HG02981 (cell line): ENCODE data around the gene TPSG1.
"Not testable (repeated sequence)": the region's sequence is repeated elsewhere in the genome, so short reads cannot be mapped to it uniquely, and the experiment has no call there.

ENCODE experiments used
- ATAC-seq: cut with Tn5 transposase; IDR thresholded peaks from one replicate; pipeline ENCODE4 v1.9.1; 2021; ENCODE audit warnings: mild to moderate bottlenecking, moderate library complexity; ENCODE audit not compliant: unreplicated experiment

TPSG1 gene

DNA sequence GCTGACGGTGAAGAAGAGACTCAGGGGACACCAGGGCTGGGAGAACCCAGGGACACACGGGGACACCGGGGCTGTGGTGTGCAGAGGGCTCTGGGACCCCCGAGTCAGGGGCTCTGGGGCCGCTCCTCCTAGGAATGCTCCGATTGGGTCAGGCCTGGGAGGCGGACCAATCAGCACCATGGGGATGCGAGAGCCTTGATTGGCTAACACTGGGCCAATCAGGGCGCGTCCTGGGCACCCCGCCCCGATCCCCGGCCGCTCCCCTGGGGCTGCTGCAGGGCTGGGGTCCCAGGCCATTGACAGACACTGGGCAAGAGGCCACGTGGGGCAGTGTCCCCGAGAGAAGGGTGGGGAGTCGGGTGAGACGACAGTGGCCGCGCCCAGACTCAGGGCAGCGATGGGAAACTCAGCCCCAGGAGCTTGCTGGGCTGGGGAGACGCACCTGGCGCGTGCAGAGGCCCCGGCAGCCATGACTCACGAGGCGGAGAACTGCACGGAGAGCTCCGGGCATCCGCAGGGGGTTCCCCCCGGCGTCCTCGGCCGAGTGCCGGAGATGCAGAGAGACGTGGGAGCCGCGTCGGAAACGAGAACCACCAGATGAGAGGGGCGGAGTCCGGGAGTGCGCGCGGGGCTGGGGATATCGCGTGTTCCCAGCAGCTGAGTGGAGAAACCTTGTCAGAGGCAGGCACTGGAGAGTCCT is 7.1 kb upstream of the TPSG1 start:
- not testable (repeated sequence) for ATAC-seq

- not testable (repeated sequence) for ATAC-seq
These were observed 6.2 kb upstream of the TPSG1 start for GRCh38 chr16:1231301-1231700.

GRCh38 chr16:1230471-1231212 is 5.6 kb upstream of the TPSG1 start:
- ATAC-seq: not testable (repeated sequence)

- ATAC-seq: not testable (repeated sequence)
These were observed 5.0 kb upstream of the TPSG1 start, which contains the start of gene TPSB2 for GRCh38 chr16:1230084-1230470. Gene TPSB2 (minus strand): TSS chr16:1230184. CDS start chr16:1229951, 233 bp downstream.

DNA sequence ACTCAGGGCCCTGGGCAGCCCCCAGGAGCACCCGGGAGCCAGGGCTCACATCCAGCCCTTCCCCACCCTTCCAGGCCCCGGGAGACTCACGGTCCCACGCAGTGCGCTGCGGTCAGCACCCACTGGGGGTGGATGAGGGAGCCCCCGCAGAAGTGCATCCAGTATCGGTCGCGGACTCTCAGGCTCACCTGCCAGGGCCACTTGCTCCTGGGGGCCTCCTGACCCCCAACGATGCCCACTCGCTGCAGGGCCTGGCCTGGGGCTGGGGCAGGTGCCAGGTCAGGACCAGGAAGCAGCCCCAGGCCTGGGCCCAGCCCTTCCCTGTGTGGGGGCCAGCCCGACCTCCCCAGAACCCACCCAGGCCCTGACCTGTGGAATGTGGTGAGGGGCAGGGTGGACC is 4.4 kb upstream of the TPSG1 start:
- ATAC-seq: not testable (repeated sequence)

DNA sequence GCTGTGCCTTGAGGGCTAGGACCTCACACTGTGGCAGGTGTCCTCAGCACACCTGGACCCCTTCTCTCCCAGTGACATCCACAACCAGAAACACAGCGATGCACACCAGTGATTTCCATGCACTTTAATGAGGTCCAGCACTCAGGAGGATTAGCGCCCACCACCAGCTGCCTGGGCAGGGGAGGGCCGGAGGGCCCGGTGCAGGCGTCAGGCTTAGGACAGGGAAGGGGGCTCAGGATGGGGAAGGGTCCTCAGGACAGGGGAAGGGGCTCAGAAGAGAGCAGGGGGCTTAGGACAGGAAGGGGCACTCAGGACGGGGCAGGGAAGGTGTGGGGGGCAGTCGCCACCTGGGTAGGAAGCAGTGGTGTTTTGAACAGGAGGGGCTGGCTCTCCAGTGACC is 3.2 kb upstream of the TPSG1 start:
- ATAC-seq: not testable (repeated sequence)

GRCh38 chr16:1226692-1227091 is 1.6 kb upstream of the TPSG1 start:
- ATAC-seq: not testable (repeated sequence)

DNA sequence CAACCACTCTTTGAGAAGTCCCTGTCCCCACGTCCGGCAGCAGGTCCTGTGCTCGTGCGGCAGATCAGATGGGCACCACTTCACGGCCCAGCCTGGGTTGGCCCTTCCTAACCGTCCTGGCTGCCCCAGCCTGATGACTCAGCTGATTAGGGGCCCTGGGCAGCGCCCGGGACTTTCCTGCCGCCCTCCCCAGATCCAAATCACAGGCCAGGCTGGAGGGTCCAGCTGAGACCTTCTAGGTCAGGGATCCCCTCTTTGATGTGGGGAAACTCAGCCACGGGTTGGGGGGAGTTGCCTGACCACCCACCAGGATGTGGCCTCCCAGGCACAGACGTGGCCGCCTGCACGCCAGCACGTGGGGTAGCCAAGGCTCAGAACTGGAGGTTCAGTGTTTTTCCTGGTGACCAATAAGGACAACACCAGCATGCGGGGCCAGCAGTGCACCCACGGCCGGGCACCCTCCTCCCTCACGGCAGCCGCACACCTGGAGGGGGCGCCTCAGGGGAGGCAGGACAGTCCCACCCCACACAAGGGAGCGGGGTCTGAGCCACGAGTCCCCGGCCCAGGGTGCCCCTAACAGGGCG is 752 bp upstream of the TPSG1 start:
- not testable (repeated sequence) for ATAC-seq

DNA sequence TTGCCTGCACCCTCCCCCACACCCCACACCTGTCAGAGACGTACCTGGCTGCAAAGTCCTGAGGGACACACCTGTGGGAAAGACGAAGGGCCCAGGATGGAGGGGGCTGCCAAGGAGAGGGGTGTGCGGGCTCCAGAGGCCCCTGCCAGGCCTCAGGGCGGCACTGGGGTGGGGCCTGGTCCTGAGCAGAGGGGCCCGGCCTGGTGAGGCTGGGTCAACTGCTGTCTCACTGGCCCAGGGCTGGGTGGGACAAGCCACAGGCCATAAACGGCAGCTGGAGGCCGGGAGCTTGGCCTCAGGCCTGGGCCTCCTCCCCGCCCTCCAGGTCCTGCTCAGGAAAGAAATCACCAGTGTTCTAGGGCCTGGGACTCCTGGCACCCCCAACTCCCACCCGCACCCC is 510 bp downstream of the TPSG1 start:
- ATAC-seq: no peak

DNA sequence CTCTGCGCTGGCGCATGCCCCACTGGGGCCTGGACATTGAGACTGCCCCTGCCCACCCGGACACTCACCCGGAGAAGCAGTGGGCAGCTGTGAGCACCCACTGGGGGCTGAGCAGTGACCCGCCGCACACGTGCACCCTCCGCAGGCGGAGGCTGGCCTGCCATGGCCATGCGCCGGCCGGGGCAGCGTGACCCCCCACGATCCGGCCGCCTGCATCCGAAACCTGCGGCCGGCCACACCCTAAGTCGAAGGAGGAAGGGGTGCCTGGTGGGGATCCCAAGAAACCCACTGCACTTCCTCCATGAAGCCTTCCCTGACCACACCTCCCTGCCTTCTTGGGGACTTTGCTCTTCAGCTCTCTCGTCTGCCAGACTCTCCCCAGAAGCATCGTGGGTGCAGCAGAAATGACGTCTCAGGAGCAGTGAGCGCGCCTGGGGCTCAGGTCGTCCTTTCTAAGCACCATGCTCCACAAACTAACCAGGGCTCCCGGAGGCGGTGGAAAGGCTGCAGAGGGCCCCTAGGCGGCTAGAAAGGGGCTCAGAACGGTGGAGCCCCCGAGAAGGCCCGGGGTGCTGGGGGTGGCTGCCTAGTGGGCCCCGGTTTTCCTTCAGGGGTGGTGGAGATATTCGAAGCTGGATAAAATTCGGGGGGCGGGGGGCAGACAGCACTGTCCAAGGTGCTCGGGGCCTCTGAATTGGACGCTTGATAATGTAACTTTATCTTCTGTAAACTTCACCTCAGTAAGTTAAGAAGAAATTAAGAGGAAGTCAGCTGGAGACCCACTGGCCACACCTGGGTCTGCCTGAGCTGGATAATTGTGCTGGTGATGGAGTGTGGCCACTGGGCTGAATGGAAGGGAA is 1.5 kb downstream of the TPSG1 start:
- no peak for ATAC-seq

GRCh38 chr16:1222553-1223354 is 2.3 kb downstream of the TPSG1 start:
- ATAC-seq: no peak

DNA sequence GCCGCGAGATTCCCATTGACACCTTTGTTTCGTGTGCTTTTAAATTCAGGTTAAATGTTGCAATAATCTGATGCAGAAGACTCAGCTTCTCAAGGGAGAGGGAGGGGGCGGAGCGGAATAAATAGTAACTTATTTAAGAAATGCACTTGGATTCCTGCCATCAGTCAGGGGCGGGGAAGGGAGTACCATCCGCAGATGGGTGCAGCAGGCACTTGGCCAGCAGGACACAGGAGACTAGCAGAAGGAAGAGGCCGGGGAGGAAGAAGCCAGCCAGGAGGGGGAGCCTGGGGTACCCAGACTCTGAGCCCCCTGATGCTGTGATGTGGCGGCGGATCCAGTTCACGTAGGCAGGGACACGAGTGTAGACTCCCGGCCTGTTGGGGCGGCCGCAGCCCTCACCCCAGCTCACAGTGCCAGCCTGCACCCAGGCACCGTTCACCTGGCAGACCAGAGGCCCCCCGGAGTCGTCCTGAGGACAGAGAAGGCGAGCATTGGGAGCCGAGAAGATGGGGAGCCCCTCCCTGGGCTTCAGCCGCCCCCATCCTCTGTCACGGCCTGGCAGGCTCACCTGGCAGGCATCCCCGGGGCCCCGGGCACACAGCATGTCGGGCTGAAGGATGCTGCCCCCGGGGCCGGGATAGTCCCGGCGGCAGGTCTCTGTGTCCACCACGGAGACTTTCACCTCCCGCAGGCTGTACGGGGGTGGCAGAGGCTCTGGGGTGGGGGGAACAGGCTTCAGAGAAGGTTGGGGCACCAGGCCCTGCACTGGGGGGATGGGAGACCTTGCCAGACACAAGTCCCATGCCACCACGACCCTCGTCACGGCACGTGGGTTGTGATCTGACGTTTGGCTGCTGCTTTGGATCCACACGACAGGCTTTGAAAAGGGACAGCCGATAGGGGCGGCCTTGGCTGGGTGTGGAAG is 3.2 kb downstream of the TPSG1 start:
- no peak for ATAC-seq

DNA sequence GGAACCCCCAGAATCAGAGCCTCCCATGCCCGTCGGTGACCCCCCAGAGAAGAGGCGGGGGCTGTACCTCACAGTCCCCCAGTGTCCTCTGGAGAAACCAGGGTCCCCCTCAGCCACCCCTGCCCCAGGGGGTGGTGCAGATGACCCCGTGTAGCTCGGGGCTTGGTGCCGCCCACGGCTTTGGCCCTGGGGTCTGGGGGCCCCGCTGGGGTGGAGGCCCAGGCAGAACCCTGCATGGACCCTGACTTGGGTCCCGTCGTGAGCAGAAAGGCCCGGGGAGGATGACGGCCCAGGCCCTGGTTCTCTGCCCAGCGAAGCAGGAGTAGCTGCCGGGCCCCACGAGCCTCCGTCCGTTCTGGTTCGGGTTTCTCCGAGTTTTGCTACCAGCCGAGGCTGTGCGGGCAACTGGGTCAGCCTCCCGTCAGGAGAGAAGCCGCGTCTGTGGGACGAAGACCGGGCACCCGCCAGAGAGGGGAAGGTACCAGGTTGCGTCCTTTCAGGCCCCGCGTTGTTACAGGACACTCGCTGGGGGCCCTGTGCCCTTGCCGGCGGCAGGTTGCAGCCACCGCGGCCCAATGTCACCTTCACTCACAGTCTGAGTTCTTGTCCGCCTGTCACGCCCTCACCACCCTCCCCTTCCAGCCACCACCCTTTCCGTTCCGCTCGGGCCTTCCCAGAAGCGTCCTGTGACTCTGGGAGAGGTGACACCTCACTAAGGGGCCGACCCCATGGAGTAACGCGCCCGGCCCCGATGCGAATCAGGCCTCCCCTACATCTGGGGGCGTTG is 4.0 kb downstream of the TPSG1 start:
- ATAC-seq: no peak

GRCh38 chr16:1220098-1220728 is 4.9 kb downstream of the TPSG1 start:
- no peak for ATAC-seq

DNA sequence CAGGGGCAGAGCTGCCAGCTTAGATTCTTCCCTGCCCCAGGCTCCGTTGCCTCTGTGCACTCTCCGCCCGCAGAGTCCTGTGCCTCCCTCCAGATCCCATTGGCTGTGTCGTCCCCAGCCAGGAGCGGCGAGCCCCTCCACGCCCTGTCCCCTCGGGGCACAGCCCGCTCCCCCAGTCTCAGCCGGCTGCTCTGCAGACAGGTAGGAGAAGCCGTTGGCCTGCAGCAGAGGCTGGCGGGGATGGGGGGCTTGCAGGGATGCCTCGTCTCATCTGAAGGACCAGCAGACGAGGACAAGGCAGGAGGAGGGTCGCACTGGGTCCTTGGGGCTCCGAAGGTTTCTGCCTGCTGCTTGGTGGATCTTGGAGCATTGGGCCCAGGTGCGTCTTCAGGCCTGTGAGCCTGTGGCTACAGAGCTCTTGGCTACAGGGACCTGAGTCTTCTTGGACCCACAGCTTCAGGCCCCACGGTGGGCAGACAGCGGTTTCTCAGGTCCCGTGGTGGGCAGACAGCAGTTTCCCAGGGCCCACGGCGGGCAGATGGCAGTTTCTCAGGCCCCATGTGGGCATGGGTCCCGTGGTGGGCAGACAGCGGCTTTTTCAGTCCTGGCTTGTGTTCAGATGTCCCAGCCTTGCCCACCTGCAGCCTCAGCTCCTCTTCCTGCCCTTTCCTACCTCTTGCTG is 6.0 kb downstream of the TPSG1 start:
- ATAC-seq: no peak

DNA sequence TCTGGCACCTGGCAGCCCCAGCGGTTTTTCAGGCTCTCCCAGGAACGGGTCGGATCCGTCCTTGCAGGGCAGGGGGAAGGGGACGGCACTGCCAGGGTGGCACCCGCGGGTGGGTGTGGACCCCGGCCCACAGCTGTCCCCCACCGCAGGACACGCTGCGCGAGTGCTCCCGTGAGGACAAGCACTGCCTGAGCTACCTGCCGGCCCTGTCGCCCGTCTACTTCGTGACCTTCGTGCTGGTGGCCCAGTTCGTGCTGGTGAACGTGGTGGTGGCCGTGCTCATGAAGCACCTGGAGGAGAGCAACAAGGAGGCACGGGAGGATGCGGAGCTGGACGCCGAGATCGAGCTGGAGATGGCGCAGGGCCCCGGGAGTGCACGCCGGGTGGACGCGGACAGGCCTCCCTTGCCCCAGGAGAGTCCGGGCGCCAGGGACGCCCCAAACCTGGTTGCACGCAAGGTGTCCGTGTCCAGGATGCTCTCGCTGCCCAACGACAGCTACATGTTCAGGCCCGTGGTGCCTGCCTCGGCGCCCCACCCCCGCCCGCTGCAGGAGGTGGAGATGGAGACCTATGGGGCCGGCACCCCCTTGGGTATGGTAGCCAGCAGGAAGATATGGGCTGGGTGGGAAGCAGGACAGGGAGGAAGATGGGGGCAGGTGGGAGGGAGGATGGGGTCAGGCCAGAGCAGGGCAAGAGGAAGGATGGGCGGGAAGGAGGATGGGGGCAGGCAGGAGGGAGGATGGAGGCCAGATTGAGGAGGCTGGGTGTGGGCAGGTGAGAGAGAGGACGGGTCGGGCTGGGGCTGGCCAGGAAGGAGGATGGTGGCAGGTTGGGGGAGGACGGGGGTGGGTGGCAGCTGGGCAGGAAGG is 6.8 kb downstream of the TPSG1 start:
- no peak for ATAC-seq
